Measurements from ENCODE around the gene ANO10. TPM values are rescaled to one million over a fixed set of nuclear protein-coding genes. Genes with fewer than 3 reads are reported as not detected.

The ANO10 gene
- polyA plus RNA-seq, 1 donor from 2014 or later = 11.1 TPM

DNA sequence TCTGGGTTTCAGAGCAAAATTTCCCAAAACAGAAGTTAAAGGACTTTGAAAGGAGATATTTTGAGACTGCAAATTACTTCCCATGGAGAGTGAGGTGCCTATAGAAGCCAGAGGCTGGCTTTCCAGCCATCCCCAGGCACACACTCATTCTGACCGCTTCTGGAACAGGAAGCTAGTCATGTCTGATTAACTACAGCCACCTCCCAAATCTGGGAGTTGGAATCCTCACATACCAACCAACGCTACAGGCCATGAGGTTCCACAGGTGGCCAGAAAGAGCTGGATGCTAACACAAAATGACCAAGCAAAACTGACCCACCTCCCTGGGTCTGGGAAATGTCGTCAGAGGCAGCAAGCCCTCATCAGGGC lies 248.3 kb downstream of the ANO10 start:
- Histone ChIP-seq H3K79me2 (replicated peaks; ENCODE audit: insufficient read depth, low read length) (no peaks in the 10 kb centered on the region), H3K27me3 (ENCODE audit: insufficient read depth, low read depth, low read length) (no peaks in the 10 kb centered on the region), H3K9me3 (ENCODE audit: low read length) (no peaks in the 10 kb centered on the region), H2AFZ (ENCODE audit: low read depth, low read length) (no peak overlapping the region), H3K9ac (ENCODE audit: low read length) (no peak overlapping the region), H3K27ac (ENCODE audit: low read length) (no peak overlapping the region), H3K4me3 (ENCODE audit: low read length) (no peak overlapping the region), H3F3A (ENCODE audit: insufficient read depth, low read length, poor library complexity, severe bottlenecking) (no peaks in the 10 kb centered on the region), H4K20me1 (ENCODE audit: insufficient read depth) (no peaks in the 10 kb centered on the region), H3K36me3 (ENCODE audit: insufficient read depth, low read length) (no peaks in the 10 kb centered on the region), H3K4me2 (ENCODE audit: low read length) (no peak overlapping the region), H3K9me2 (ENCODE audit: insufficient read depth, low read length) (no peaks in the 10 kb centered on the region)
- TF ChIP-seq, protein P1, sequence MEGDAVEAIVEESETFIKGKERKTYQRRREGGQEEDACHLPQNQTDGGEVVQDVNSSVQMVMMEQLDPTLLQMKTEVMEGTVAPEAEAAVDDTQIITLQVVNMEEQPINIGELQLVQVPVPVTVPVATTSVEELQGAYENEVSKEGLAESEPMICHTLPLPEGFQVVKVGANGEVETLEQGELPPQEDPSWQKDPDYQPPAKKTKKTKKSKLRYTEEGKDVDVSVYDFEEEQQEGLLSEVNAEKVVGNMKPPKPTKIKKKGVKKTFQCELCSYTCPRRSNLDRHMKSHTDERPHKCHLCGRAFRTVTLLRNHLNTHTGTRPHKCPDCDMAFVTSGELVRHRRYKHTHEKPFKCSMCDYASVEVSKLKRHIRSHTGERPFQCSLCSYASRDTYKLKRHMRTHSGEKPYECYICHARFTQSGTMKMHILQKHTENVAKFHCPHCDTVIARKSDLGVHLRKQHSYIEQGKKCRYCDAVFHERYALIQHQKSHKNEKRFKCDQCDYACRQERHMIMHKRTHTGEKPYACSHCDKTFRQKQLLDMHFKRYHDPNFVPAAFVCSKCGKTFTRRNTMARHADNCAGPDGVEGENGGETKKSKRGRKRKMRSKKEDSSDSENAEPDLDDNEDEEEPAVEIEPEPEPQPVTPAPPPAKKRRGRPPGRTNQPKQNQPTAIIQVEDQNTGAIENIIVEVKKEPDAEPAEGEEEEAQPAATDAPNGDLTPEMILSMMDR (IDR thresholded peaks at IDR 0.05; ENCODE audit: poor library complexity, severe bottlenecking) = no peak
- TF ChIP-seq TAF1 (IDR thresholded peaks at IDR 0.05; ENCODE audit: low read depth) (no peak), MXI1 (conservative IDR thresholded peaks at IDR 0.05; ENCODE audit: poor library complexity, severe bottlenecking) (no peak), SMC3 (conservative IDR thresholded peaks at IDR 0.05; ENCODE audit: poor library complexity) (no peak), RAD21 (conservative IDR thresholded peaks at IDR 0.05) (no peak)
- TF ChIP-seq, protein P2, sequence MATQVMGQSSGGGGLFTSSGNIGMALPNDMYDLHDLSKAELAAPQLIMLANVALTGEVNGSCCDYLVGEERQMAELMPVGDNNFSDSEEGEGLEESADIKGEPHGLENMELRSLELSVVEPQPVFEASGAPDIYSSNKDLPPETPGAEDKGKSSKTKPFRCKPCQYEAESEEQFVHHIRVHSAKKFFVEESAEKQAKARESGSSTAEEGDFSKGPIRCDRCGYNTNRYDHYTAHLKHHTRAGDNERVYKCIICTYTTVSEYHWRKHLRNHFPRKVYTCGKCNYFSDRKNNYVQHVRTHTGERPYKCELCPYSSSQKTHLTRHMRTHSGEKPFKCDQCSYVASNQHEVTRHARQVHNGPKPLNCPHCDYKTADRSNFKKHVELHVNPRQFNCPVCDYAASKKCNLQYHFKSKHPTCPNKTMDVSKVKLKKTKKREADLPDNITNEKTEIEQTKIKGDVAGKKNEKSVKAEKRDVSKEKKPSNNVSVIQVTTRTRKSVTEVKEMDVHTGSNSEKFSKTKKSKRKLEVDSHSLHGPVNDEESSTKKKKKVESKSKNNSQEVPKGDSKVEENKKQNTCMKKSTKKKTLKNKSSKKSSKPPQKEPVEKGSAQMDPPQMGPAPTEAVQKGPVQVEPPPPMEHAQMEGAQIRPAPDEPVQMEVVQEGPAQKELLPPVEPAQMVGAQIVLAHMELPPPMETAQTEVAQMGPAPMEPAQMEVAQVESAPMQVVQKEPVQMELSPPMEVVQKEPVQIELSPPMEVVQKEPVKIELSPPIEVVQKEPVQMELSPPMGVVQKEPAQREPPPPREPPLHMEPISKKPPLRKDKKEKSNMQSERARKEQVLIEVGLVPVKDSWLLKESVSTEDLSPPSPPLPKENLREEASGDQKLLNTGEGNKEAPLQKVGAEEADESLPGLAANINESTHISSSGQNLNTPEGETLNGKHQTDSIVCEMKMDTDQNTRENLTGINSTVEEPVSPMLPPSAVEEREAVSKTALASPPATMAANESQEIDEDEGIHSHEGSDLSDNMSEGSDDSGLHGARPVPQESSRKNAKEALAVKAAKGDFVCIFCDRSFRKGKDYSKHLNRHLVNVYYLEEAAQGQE (IDR thresholded peaks at IDR 0.05; ENCODE audit: borderline replicate concordance) = no peak

DNA sequence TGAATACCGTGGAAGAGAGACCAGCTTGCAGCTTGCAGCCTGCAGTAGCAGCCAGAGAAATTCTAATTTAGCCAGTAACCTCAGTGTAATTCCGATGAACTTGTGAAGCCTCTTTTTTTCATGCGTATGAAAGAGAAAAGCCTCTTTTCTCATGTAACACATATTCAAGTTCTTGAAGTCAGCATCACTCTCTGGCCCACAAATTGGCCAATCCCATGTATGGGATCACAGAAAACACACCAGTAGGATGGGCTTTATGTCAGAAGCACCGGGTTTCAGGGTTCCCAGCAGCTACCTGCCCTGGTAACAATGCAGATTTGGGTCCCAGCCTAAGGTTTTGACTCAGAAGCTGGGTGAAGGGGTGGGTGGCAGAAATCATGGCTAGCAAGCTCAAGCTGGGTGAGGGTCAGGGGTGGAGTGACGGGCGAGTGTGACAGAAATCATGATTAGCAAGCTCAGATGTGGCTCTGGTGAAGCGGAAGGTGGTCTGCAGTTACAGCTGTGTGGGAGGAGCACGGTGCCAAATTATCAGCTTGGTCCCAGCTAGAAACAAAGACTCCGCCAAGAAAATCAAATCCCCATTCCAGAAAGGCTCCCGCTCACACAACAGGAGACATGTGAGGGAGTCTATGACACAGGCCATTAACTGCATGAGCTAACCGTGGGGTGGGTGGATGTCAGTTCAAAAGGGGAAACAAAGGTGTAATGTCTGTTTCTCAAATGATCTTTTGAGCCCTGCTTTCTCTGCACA lies 248.8 kb downstream of the ANO10 start:
- no peaks in the 10 kb centered on the region for H4K20me1 ChIP-seq (ENCODE audit: insufficient read depth)
- no peak overlapping the region for H3K9ac ChIP-seq (ENCODE audit: low read length)
- H3K36me3 ChIP-seq (ENCODE audit: insufficient read depth, low read length) = no peaks in the 10 kb centered on the region
- no peaks in the 10 kb centered on the region for H3K9me3 ChIP-seq (ENCODE audit: low read length)
- no peaks in the 10 kb centered on the region for H3K27me3 ChIP-seq (ENCODE audit: insufficient read depth, low read depth, low read length)
- H2AFZ ChIP-seq (ENCODE audit: low read depth, low read length) = no peak overlapping the region
- TF ChIP-seq RAD21 (conservative IDR thresholded peaks at IDR 0.05) = no peak
- no peak for TF ChIP-seq EZH2 (IDR thresholded peaks at IDR 0.05; ENCODE audit: borderline replicate concordance, insufficient read depth, low read length, poor library complexity, severe bottlenecking)
- no peak for TF ChIP-seq POLR2AphosphoS5 (IDR thresholded peaks at IDR 0.05)
- no peak for TF ChIP-seq MXI1 (conservative IDR thresholded peaks at IDR 0.05; ENCODE audit: poor library complexity, severe bottlenecking)
- TF ChIP-seq SMC3 (conservative IDR thresholded peaks at IDR 0.05; ENCODE audit: poor library complexity) = no peak
- no peak for TF ChIP-seq EP300 (conservative IDR thresholded peaks at IDR 0.05; ENCODE audit: poor library complexity, severe bottlenecking)
- TF ChIP-seq, protein P1 (IDR thresholded peaks at IDR 0.05; ENCODE audit: poor library complexity, severe bottlenecking) = no peak
- TF ChIP-seq TAF1 (IDR thresholded peaks at IDR 0.05; ENCODE audit: low read depth) = no peak
- TF ChIP-seq, protein P2 (IDR thresholded peaks at IDR 0.05; ENCODE audit: borderline replicate concordance) = no peak
- H3K4me2 ChIP-seq (ENCODE audit: low read length) = no peak overlapping the region
- no peak overlapping the region for H3K27ac ChIP-seq (ENCODE audit: low read length)
- H3K79me2 ChIP-seq (replicated peaks; ENCODE audit: insufficient read depth, low read length) = no peaks in the 10 kb centered on the region
- H3K4me3 ChIP-seq (ENCODE audit: low read length) = no peak overlapping the region
- no peaks in the 10 kb centered on the region for H3K9me2 ChIP-seq (ENCODE audit: insufficient read depth, low read length)
- H3F3A ChIP-seq (ENCODE audit: insufficient read depth, low read length, poor library complexity, severe bottlenecking) = no peaks in the 10 kb centered on the region

Measured in neural cell (in vitro differentiated cells).